Lung (tissue), 12 donors: ENCODE measurements around the gene ZNF331. TPM values are rescaled to one million over a fixed set of nuclear protein-coding genes. Genes with fewer than 3 reads are reported as not detected.
A peak's percentile ranks its signal among the peaks of the same experiment; 100 is the strongest.

Experiments used
- ATAC-seq: fragments of 200-7000 bp; cut with Tn5 transposase; one replicate; pipeline ENCODE4 v1.9.1; 2020; ENCODE audit warnings: moderate number of reproducible peaks; ENCODE audit not compliant: insufficient read depth, low FRiP score
- DNase-seq, 3 donors: peaks; one replicate each; pipeline ENCODE4 v3.0.0-alpha.2; 2013 to 2017
- H3K27ac ChIP-seq, 2 donors: one replicate each; pipeline ENCODE4 v1.5.1; 2013; ENCODE audit warnings: mild to moderate bottlenecking in 2 of 2, moderate library complexity in 2 of 2, control low read depth in 1 of 2, inconsistent platforms in 1 of 2, low read depth in 1 of 2, low read length in 1 of 2
- H3K27me3 ChIP-seq, 3 donors: one replicate each; pipeline ENCODE4 v1.5.1; 2013; ENCODE audit warnings: low read length in 2 of 3; ENCODE audit not compliant: control insufficient read depth in 3 of 3, insufficient read depth in 3 of 3
- H3K36me3 ChIP-seq, 4 donors: one replicate each; pipeline ENCODE4 v1.5.1; 2013; ENCODE audit warnings: low read length in 4 of 4, mild to moderate bottlenecking in 1 of 4, moderate library complexity in 1 of 4; ENCODE audit not compliant: control insufficient read depth in 4 of 4, insufficient read depth in 4 of 4
- H3K4me1 ChIP-seq, 5 donors: one replicate each; pipeline ENCODE4 v1.5.1; 2013; ENCODE audit warnings: low read length in 5 of 5, mild to moderate bottlenecking in 2 of 5, moderate library complexity in 1 of 5; ENCODE audit not compliant: control insufficient read depth in 5 of 5, insufficient read depth in 5 of 5
- H3K4me3 ChIP-seq: one replicate; pipeline ENCODE4 v1.5.1; 2013; ENCODE audit warnings: mild to moderate bottlenecking, control low read depth, moderate library complexity
- H3K9ac ChIP-seq, 2 donors: one replicate each; pipeline ENCODE4 v1.5.1; 2013; ENCODE audit warnings: low read length in 2 of 2, control low read depth in 1 of 2; ENCODE audit not compliant: insufficient read depth in 1 of 2
- H3K9me3 ChIP-seq, 4 donors: one replicate each; pipeline ENCODE4 v1.5.1; 2013; ENCODE audit warnings: low read length in 3 of 4, mild to moderate bottlenecking in 1 of 4, moderate library complexity in 1 of 4; ENCODE audit not compliant: control insufficient read depth in 4 of 4, insufficient read depth in 3 of 4
- WGBS, 2 donors: extraction: QIAGEN DNeasy Blood & Tissue Kit; methylation state at CpG; one replicate each; pipeline ENCODE4 v1.1.7; 2013; 5-methylcytosine and 5-hydroxymethylcytosine counted together
- polyA plus RNA-seq, 2 donors: library from polyadenylated mRNA; stranded (reverse); fragments of 200-250 nt; gene quantifications; one replicate each; pipeline ENCODE4 v1.2.1, GENCODE V29; 2013
- total RNA-seq, 2 donors: library from RNA; depleted of rRNA in 1 of 2; stranded (reverse); fragments of >200 nt in 1 of 2; gene quantifications; one replicate each; pipeline ENCODE4 v1.2.1, GENCODE V29; 2014 to 2021
- TF ChIP-seq, protein P1 (sequence below): IDR thresholded peaks from 2 replicates; pipeline ENCODE4 v1.5.1; 2012; ENCODE audit warnings: mild to moderate bottlenecking; ENCODE audit errors: control extremely low read depth, extremely low read depth
- donor health status: control.
- donor health status: control.
- donor health status: Bipolar disorder and iron deficiency.
- donor health status: healthy.
- donor health status: DM: yes; HTN: yes; CAD: no.

Gene ZNF331
- total and polyA plus RNA-seq, 4 donors: 12.7 to 27.9 (median 22.8) TPM

DNA sequence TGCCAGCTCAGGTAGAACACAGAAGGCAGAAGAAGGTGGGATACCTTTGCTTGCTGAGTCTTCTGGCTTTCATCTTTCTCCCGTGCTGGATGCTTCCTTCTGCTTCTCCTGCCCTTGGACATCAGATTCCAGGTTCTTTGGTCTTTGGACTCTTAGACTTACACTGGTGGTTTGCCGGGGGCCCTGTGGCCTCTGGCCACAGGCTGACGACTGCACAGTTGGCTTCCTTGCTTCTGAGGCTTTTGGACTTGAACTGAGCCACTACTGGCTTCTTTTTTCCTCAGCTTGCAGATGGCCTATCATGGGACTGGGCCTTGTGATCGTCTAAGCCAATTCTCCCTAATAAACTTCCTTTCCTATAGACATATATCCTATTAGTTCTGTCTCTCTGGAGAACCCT, 19.8 kb upstream of the ZNF331 start:
- no peak overlapping the region for H3K9ac ChIP-seq
- TF ChIP-seq, protein P1, sequence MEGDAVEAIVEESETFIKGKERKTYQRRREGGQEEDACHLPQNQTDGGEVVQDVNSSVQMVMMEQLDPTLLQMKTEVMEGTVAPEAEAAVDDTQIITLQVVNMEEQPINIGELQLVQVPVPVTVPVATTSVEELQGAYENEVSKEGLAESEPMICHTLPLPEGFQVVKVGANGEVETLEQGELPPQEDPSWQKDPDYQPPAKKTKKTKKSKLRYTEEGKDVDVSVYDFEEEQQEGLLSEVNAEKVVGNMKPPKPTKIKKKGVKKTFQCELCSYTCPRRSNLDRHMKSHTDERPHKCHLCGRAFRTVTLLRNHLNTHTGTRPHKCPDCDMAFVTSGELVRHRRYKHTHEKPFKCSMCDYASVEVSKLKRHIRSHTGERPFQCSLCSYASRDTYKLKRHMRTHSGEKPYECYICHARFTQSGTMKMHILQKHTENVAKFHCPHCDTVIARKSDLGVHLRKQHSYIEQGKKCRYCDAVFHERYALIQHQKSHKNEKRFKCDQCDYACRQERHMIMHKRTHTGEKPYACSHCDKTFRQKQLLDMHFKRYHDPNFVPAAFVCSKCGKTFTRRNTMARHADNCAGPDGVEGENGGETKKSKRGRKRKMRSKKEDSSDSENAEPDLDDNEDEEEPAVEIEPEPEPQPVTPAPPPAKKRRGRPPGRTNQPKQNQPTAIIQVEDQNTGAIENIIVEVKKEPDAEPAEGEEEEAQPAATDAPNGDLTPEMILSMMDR: no peak
- peaks cover 0 to 3% (median 0%) of the 10 kb centered on the region in 4 donors for H3K9me3 ChIP-seq
- WGBS, 2 donors: 88 to 90% methylated on average over 4 of the region's 4 CpGs
- no peaks in the 10 kb centered on the region for H3K27me3 ChIP-seq
- ATAC-seq (no peak), DNase-seq (no peak)
- H3K4me1 ChIP-seq: peaks cover 0 to 13% (median 5%) of the 10 kb centered on the region in 5 donors
- H3K36me3 ChIP-seq: no peaks in the 10 kb centered on the region
- H3K4me3 ChIP-seq: no peak overlapping the region
- H3K27ac ChIP-seq: peak overlapping the region in 1 of 2 donors; percentile 24

DNA sequence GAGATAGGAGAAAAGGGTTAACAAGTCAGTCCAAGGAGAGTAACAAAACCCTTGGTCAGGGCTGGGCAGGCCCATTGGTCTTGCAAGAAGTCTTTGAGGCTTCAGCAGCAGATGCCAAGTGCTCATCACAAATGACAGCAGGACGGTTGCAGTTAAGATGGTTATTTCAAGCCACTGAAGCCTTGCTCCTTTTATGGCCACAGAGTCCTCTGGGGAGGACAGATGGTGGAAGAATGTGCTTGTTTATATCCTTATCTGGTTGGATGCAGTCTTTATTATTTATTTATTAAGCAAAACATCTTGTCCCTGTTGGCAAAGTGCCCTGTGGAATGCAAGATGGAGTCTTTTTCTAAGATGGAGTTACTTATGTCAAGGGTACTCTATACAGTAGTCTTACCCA, 19.2 kb upstream of the ZNF331 start:
- no peaks in the 10 kb centered on the region for H3K36me3 ChIP-seq
- no peaks in the 10 kb centered on the region for H3K27me3 ChIP-seq
- no peak overlapping the region for H3K27ac ChIP-seq
- no peak for DNase-seq
- H3K9me3 ChIP-seq: peaks cover 0 to 3% (median 0%) of the 10 kb centered on the region in 4 donors
- 57 to 62% methylated on average over 1 of the region's 1 CpG for WGBS, 2 donors
- no peak overlapping the region for H3K9ac ChIP-seq
- peaks cover 0 to 13% (median 5%) of the 10 kb centered on the region in 5 donors for H3K4me1 ChIP-seq
- no peak overlapping the region for H3K4me3 ChIP-seq
- TF ChIP-seq, protein P1: no peak
- no peak for ATAC-seq

DNA sequence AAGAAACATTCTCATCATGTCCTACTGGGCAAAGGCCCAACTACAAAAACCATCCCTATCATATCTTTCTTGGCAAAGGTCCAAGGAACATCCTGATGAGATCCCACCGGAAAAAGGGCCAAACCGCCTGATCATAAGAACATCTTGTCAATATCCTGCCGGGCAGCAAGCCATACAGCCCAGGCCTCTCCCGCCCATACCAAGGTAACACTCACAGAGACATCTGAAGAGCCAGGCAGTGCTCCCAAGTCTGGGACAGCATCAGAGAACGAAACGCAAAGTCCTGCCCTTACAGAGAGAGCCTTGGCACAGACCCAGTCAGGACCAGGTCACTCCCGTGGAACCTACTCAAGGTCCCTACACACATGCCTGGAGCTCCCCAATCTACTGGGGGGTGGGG, 18.5 kb upstream of the ZNF331 start:
- DNase-seq (peak; percentile 22 to 38 (median 32)), ATAC-seq (no peak)
- Histone ChIP-seq H3K27ac (peak overlapping the region in 1 of 2 donors; percentile 72), H3K9me3 (peaks cover 0 to 3% (median 0%) of the 10 kb centered on the region in 4 donors), H3K4me3 (no peak overlapping the region), H3K4me1 (peaks cover 0 to 13% (median 5%) of the 10 kb centered on the region in 5 donors), H3K36me3 (no peaks in the 10 kb centered on the region), H3K9ac (no peak overlapping the region), H3K27me3 (no peaks in the 10 kb centered on the region)
- TF ChIP-seq, protein P1: no peak
- 73 to 85% methylated on average over 7 of the region's 7 CpGs for WGBS, 2 donors

DNA sequence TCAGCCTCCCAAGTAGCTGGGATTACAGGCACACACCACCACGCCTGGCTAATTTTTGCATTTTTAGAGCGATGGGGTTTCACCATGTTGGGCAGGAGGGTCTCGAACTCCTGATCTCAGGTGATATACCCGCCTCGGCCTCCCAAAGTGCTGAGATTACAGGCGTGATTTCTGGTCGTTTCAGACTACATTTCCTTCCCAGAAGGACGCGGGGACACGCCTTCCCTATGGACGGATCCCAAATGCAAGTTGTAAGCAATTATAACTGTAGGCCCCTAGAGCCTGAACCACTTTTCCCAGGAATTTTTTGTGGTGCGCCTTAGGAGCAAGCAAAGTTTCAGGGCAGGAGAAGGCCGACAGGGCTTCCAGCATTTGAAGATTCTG, 17.8 kb upstream of the ZNF331 start:
- Histone ChIP-seq H3K27me3 (no peaks in the 10 kb centered on the region), H3K36me3 (no peaks in the 10 kb centered on the region), H3K9ac (peak overlapping the region in 1 of 2 donors; percentile 42), H3K4me1 (peaks cover 0 to 13% (median 5%) of the 10 kb centered on the region in 5 donors), H3K4me3 (peak overlapping the region; percentile 35), H3K27ac (peak overlapping the region; percentile 89 to 91), H3K9me3 (peaks cover 0 to 3% (median 0%) of the 10 kb centered on the region in 4 donors)
- ATAC-seq (no peak), DNase-seq (no peak)
- TF ChIP-seq, protein P1: no peak
- 65 to 68% methylated on average over 13 of the region's 13 CpGs for WGBS, 2 donors
